Retinal pigment epithelial cell (primary cell): ENCODE data around the gene PGAM4.

Source experiments
- DNase-seq: peaks from one replicate; pipeline ENCODE4 v3.0.0-alpha.2; 2010; ENCODE audit warnings: low read depth
- H3K4me3 ChIP-seq: 2 replicates; pipeline ENCODE4 v1.5.1; 2011; ENCODE audit warnings: mild to moderate bottlenecking, low read length, control low read depth, moderate library complexity
- CTCF ChIP-seq: conservative IDR thresholded peaks from 2 replicates; pipeline ENCODE4 v1.5.1; 2011; ENCODE audit warnings: low read depth, low read length, control low read depth, inconsistent platforms

The PGAM4 gene

GRCh38 chrX:77966361-77966760, 3.1 kb downstream of the PGAM4 start:
- no peak for TF ChIP-seq CTCF
- no peak overlapping the region for H3K4me3 ChIP-seq
- no peak for DNase-seq

- DNase-seq, result no peak
- no peak for TF ChIP-seq CTCF
- no peak overlapping the region for H3K4me3 ChIP-seq
Observed at GRCh38 chrX:77962068-77962902, 7.2 kb downstream of the PGAM4 start.

GRCh38 chrX:77961063-77961462, 8.4 kb downstream of the PGAM4 start:
- TF ChIP-seq CTCF, result no peak
- no peak overlapping the region for H3K4me3 ChIP-seq
- DNase-seq, result no peak

- no peak for TF ChIP-seq CTCF
- H3K4me3 ChIP-seq, result no peak overlapping the region
Observed at GRCh38 chrX:77960567-77960966, 8.9 kb downstream of the PGAM4 start.

GRCh38 chrX:77953708-77954107, 15.7 kb downstream of the PGAM4 start:
- no peak overlapping the region for H3K4me3 ChIP-seq
- no peak for TF ChIP-seq CTCF
- DNase-seq, result peak; percentile 2

More at GRCh38 chrX:77960567-77960966, 8.9 kb downstream of the PGAM4 start:
- DNase-seq, result no peak

GRCh38 chrX:77953302-77953701, 16.1 kb downstream of the PGAM4 start:
- no peak for DNase-seq
- no peak overlapping the region for H3K4me3 ChIP-seq
- no peak for TF ChIP-seq CTCF

GRCh38 chrX:77952173-77952572, 17.3 kb downstream of the PGAM4 start:
- DNase-seq, result no peak
- TF ChIP-seq CTCF, result no peak
- no peak overlapping the region for H3K4me3 ChIP-seq
